BJ (cell line): Measurements from ENCODE around the gene MCU. TPM values are rescaled to one million over a fixed set of nuclear protein-coding genes. Genes with fewer than 3 reads are reported as not detected.
"Not testable (repeated sequence)": the region's sequence is repeated elsewhere in the genome, so short reads cannot be mapped to it uniquely, and the experiment has no call there.

Experiments
- CTCF ChIA-PET: fragments of 350-600 bp; formaldehyde crosslinking; extraction: SDS; loops from one replicate; lab custom pipeline; 2021; ENCODE audit warnings: antibody characterized with exemption, inconsistent platforms; lab: Yijun Ruan, JAX
- POLR2A ChIA-PET: fragments of 300-600 bp; sonication (Branson Sonifier 250); formaldehyde crosslinking; extraction: SDS; loops from one replicate; lab custom pipeline; 2021; ENCODE audit warnings: antibody characterized with exemption; lab: Charles Lee
- DNase-seq: peaks from one replicate; pipeline ENCODE4 v3.0.0-alpha.2; 2011; ENCODE audit warnings: low read depth
- H3K27me3 ChIP-seq: 2 replicates; pipeline ENCODE4 v1.6.0; 2011; ENCODE audit warnings: low read length; ENCODE audit not compliant: control insufficient read depth, insufficient read depth
- H3K36me3 ChIP-seq: 2 replicates; pipeline ENCODE4 v1.5.1; 2011; ENCODE audit warnings: low read length; ENCODE audit not compliant: control insufficient read depth, insufficient read depth
- H3K4me3 ChIP-seq: 2 replicates; pipeline ENCODE4 v1.5.1; 2011; ENCODE audit warnings: low read depth, mild to moderate bottlenecking, control low read depth, low read length
- CTCF ChIP-seq: IDR thresholded peaks from 2 replicates; pipeline ENCODE4 v1.5.1; 2011; ENCODE audit warnings: low read depth, mild to moderate bottlenecking, control low read depth, inconsistent platforms, low read length, moderate library complexity; ENCODE audit not compliant: insufficient read depth
- polyA plus RNA-seq: library from polyadenylated mRNA; depleted of rRNA; stranded (reverse); fragments of >200 nt; gene quantifications from 2 replicates; pipeline ENCODE4 v1.2.3, GENCODE V29; 2011

MCU gene
- polyA plus RNA-seq, 1 experiment, result 78.7 TPM

- Histone ChIP-seq H3K27me3 (no peaks in the 10 kb centered on the region), H3K36me3 (no peaks in the 10 kb centered on the region), H3K4me3 (no peak overlapping the region)
- POLR2A ChIA-PET, result no interaction called here
- CTCF ChIA-PET, result no interaction called here
- no peak for TF ChIP-seq CTCF
- DNase-seq, result no peak
Observed at GRCh38 chr10:72913287-72913686, 221.3 kb downstream of the MCU start.

- H3K4me3 ChIP-seq, H3K27me3 ChIP-seq, POLR2A ChIA-PET, H3K36me3 ChIP-seq: not testable (repeated sequence)
- CTCF ChIA-PET, result interaction anchor here (0.9 kb wide), 1 partner anchor 9 kb away, joined by 6 read pairs; no protein-coding TSS in a partner anchor
- peak; percentile 6 for DNase-seq
Observed at GRCh38 chr10:72917201-72917600, 225.3 kb downstream of the MCU start.

- H3K36me3 ChIP-seq, POLR2A ChIA-PET, DNase-seq, H3K4me3 ChIP-seq, CTCF ChIA-PET, H3K27me3 ChIP-seq: not testable (repeated sequence)
Observed at GRCh38 chr10:72917803-72918332, 225.9 kb downstream of the MCU start.

- CTCF ChIA-PET, result no interaction called here
- POLR2A ChIA-PET, result no interaction called here
- H3K27me3 ChIP-seq, result peaks cover 2% of the 10 kb centered on the region; the same call in 1 of the 2 replicates
- no peak overlapping the region for H3K4me3 ChIP-seq
- DNase-seq, result no peak
- TF ChIP-seq CTCF, result no peak
- H3K36me3 ChIP-seq, result no peaks in the 10 kb centered on the region
Observed at GRCh38 chr10:72918352-72918751, 226.4 kb downstream of the MCU start.

GRCh38 chr10:72921147-72921683, 229.3 kb downstream of the MCU start:
- CTCF ChIA-PET, H3K4me3 ChIP-seq, POLR2A ChIA-PET, H3K36me3 ChIP-seq, DNase-seq, H3K27me3 ChIP-seq: not testable (repeated sequence)

- ChIA-PET CTCF (no interaction called here), POLR2A (no interaction called here)
- Histone ChIP-seq H3K4me3 (no peak overlapping the region), H3K27me3 (peaks cover 3% of the 10 kb centered on the region), H3K36me3 (no peaks in the 10 kb centered on the region)
- no peak for DNase-seq
- TF ChIP-seq CTCF, result no peak
Observed at GRCh38 chr10:72924351-72924750, 232.4 kb downstream of the MCU start.

- ChIA-PET POLR2A (no interaction called here), CTCF (no interaction called here)
- H3K36me3 ChIP-seq, result no peaks in the 10 kb centered on the region
- no peak for DNase-seq
- no peak for TF ChIP-seq CTCF
- peaks cover 3% of the 10 kb centered on the region for H3K27me3 ChIP-seq
- no peak overlapping the region for H3K4me3 ChIP-seq
Observed at GRCh38 chr10:72925951-72926465, 234.1 kb downstream of the MCU start.
